SH-SY5Y (cell line): ENCODE results near the gene CNR2.

Source experiments
- GATA2 ChIP-seq: IDR thresholded peaks from 2 replicates; pipeline ENCODE4 v1.6.1; 2011; ENCODE audit warnings: mild to moderate bottlenecking, low read depth, low read length
- GATA3 ChIP-seq: IDR thresholded peaks from 2 replicates; pipeline ENCODE4 v1.6.1; 2011; ENCODE audit warnings: low read depth, mild to moderate bottlenecking, low read length, moderate library complexity

GRCh38 chr1:23865543-23865930 lies 47.6 kb downstream of the CNR2 start:
- TF ChIP-seq GATA2 (no peak), GATA3 (no peak)
